SK-N-SH (cell line): Measurements from ENCODE around the gene HOXB7. TPM values are rescaled to one million over a fixed set of nuclear protein-coding genes. Genes with fewer than 3 reads are reported as not detected.

Experiments
- CTCF ChIA-PET: fragments of 300-600, 350-600 bp; formaldehyde crosslinking; extraction: SDS; loops from one replicate; lab custom pipeline; 2021; lab: Yijun Ruan, JAX
- POLR2A ChIA-PET: fragments of 350-600 bp; sonication (Branson Sonifier 250); formaldehyde crosslinking; extraction: SDS; loops from one replicate; lab custom pipeline; 2020; ENCODE audit warnings: antibody characterized with exemption, inconsistent platforms; lab: Yijun Ruan, JAX
- DNase-seq: peaks from one replicate; pipeline ENCODE4 v3.0.0; 2012
- H2AFZ ChIP-seq: fragments of 200-600 bp; sonication (generic); 2 replicates; pipeline ENCODE4 v1.8.1; 2016; ENCODE audit warnings: antibody characterized with exemption, mild to moderate bottlenecking, low read depth
- H3F3A ChIP-seq: fragments of 200-600 bp; sonication (generic); replicated peaks from 2 replicates; pipeline ENCODE3; 2016; ENCODE audit warnings: antibody characterized with exemption, mild to moderate bottlenecking; ENCODE audit not compliant: insufficient read depth
- H3K27ac ChIP-seq, 2 experiments: fragments of 200-500 bp in 1 of 2; fragments of 200-600 bp in 1 of 2; sonication (Bioruptor generic) in 1 of 2; sonication (generic), shearing (Covaris generic) in 1 of 2; 2 replicates each; pipeline versions ENCODE4 v1.5.1 to v1.6.1; 2014 to 2016; ENCODE audit warnings: low read depth in 2 of 2, inconsistent platforms in 1 of 2, low read length in 1 of 2, mild to moderate bottlenecking in 1 of 2, mixed read lengths in 1 of 2
- H3K27me3 ChIP-seq: fragments of 200-600 bp; sonication (generic), shearing (Covaris generic); 2 replicates; pipeline ENCODE4 v1.6.1; 2016; ENCODE audit warnings: mixed run types; ENCODE audit not compliant: insufficient read depth
- H3K36me3 ChIP-seq, 2 experiments: fragments of 200-500 bp in 1 of 2; fragments of 200-600 bp in 1 of 2; sonication (Bioruptor generic) in 1 of 2; sonication (generic) in 1 of 2; replicated peaks in 1 of 2; 2 replicates each; pipeline versions ENCODE3 to v1.5.1; 2014 to 2016; ENCODE audit warnings: low read length in 1 of 2, mild to moderate bottlenecking in 1 of 2; ENCODE audit not compliant: insufficient read depth in 2 of 2, control insufficient read depth in 1 of 2
- H3K4me1 ChIP-seq, 2 experiments: fragments of 200-500 bp in 1 of 2; fragments of 200-600 bp in 1 of 2; sonication (Bioruptor generic) in 1 of 2; sonication (generic), shearing (Covaris generic) in 1 of 2; 2 replicates each; pipeline versions ENCODE4 v1.5.1 to v1.6.1; 2014 to 2016; ENCODE audit warnings: low read depth in 1 of 2, low read length in 1 of 2, mixed run types in 1 of 2; ENCODE audit not compliant: insufficient read depth in 2 of 2, control insufficient read depth in 1 of 2
- H3K4me2 ChIP-seq: fragments of 200-600 bp; sonication (generic), shearing (Covaris generic); 2 replicates; pipeline ENCODE4 v1.6.1; 2017; ENCODE audit warnings: mixed run types
- H3K4me3 ChIP-seq, 2 experiments: fragments of 200-500 bp in 1 of 2; fragments of 200-600 bp in 1 of 2; sonication (Bioruptor generic) in 1 of 2; sonication (generic), shearing (Covaris generic) in 1 of 2; 2 replicates each; pipeline versions ENCODE4 v1.5.1 to v1.8.1; 2014 to 2016; ENCODE audit warnings: low read depth in 2 of 2, inconsistent platforms in 1 of 2, low read length in 1 of 2, mild to moderate bottlenecking in 1 of 2, mixed read lengths in 1 of 2, moderate library complexity in 1 of 2
- H3K79me2 ChIP-seq: fragments of 200-600 bp; sonication (generic); 2 replicates; pipeline ENCODE4 v1.8.1; 2017; ENCODE audit warnings: mild to moderate bottlenecking; ENCODE audit not compliant: insufficient read depth
- H3K9ac ChIP-seq: fragments of 200-600 bp; sonication (generic); 2 replicates; pipeline ENCODE4 v1.6.1; 2017; ENCODE audit warnings: mixed run types
- H3K9me2 ChIP-seq: fragments of 200-600 bp; sonication (generic); 2 replicates; pipeline ENCODE4 v1.6.1; 2017; ENCODE audit warnings: mixed run types
- H3K9me3 ChIP-seq: fragments of 200-600 bp; sonication (generic); 2 replicates; pipeline ENCODE4 v1.6.1; 2017; ENCODE audit warnings: mixed run types, mild to moderate bottlenecking, moderate library complexity
- H4K20me1 ChIP-seq: fragments of 200-600 bp; sonication (generic); 2 replicates; pipeline ENCODE4 v1.6.1; 2017; ENCODE audit warnings: mild to moderate bottlenecking, mixed run types; ENCODE audit not compliant: insufficient read depth
- FOSL2 ChIP-seq: IDR thresholded peaks from 2 replicates; pipeline ENCODE4 v1.4.0; 2012; ENCODE audit warnings: low read depth, mild to moderate bottlenecking, moderate library complexity, borderline replicate concordance
- NFIC ChIP-seq: IDR thresholded peaks from 2 replicates; pipeline ENCODE4 v1.4.0; 2012; ENCODE audit warnings: borderline replicate concordance
- RCOR1 ChIP-seq: fragments of 150-350 bp; IDR thresholded peaks from 2 replicates; pipeline ENCODE4 v1.6.1; 2017; ENCODE audit warnings: antibody characterized with exemption, low read length
- RXRA ChIP-seq: IDR thresholded peaks from 2 replicates; pipeline ENCODE4 v1.4.0; 2012; ENCODE audit warnings: low read depth, mild to moderate bottlenecking, borderline replicate concordance
- TCF12 ChIP-seq: IDR thresholded peaks from 2 replicates; pipeline ENCODE4 v1.4.0; 2012
- YY1 ChIP-seq: IDR thresholded peaks from 2 replicates; pipeline ENCODE4 v1.4.0; 2012; ENCODE audit warnings: low read depth, mild to moderate bottlenecking
- WGBS: methylation state at CpG from one replicate; pipeline ENCODE4 v1.1.6; 2017; ENCODE audit warnings: low lambda C conversion rate; 5-methylcytosine and 5-hydroxymethylcytosine counted together
- polyA plus RNA-seq, 3 experiments: library from polyadenylated mRNA; depleted of rRNA; stranded (reverse); fragments of >200 nt; gene quantifications; 2 replicates each; pipeline ENCODE4 v1.2.3, GENCODE V29; 2012
- TF ChIP-seq, protein P1 (sequence below): IDR thresholded peaks from 2 replicates; pipeline ENCODE4 v1.6.1; 2012; ENCODE audit warnings: mild to moderate bottlenecking, low read depth, low read length, moderate library complexity
- TF ChIP-seq, protein P2 (sequence below): IDR thresholded peaks from 2 replicates; pipeline ENCODE4 v1.4.0; 2012; ENCODE audit warnings: low read depth, borderline replicate concordance
- TF ChIP-seq, protein P3 (sequence below): IDR thresholded peaks from 2 replicates; pipeline ENCODE4 v1.4.0; 2012; ENCODE audit warnings: low read depth
- TF ChIP-seq, protein P4 (sequence below): fragments of 150-350 bp; IDR thresholded peaks from 2 replicates; pipeline ENCODE4 v1.6.1; 2017; ENCODE audit warnings: antibody characterized with exemption, low read length, low read depth, borderline replicate concordance

The HOXB7 gene
- polyA plus RNA-seq, 1 of the 3 experiments (the other 2 are of a cell fraction): not detected

DNA sequence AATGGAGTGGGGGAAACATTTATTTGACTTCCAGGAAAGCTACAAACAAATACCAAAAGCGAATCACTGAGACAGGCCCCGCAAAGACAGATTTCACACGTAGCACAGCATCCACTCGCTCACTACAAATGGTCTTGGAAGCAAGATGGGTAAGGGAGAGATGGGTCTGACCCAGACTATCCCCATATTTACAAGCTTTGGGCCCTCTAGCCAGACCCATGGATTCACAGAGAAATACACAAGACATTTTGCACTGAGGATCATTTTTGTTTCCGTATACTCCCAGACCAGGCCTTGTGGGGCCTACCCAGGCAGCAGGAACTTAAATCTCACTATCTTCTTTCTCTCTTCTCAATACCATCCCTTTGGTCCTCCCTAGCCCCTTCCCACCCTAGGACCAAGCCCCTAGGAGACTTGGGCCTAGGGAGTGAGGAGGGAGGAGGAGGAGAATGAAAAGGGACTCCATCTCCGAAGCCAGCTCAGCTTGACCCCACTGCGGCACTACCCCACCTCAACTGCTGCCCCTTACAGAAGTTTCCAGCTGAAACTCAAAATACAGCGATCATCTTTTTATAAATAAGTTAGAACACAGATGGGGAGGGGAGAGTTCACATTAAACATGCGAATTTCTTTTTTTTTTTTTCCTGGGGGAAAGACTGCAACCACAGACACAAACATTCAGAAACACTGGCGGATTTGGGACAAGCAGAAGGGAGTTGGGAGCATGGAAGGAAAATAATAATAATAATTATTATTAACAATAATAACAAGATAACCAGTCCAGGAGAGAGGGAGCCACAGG, 19.4 kb downstream of the HOXB7 start:
- POLR2A ChIA-PET: no interaction called here

More for the DNA sequence above, 19.4 kb downstream of the HOXB7 start:
- no peak overlapping the region for H3K27ac ChIP-seq
- CTCF ChIA-PET: interaction anchor here (0.6 to 1.9 kb wide), 5 partner anchors 22 to 288 kb away, joined by 3 to 15 read pairs (median 4); no protein-coding TSS in a partner anchor
- 56% methylated on average over 10 of the region's 10 CpGs for WGBS
- H3K9me2 ChIP-seq: no peaks in the 10 kb centered on the region
- no peak for DNase-seq
- no peaks in the 10 kb centered on the region for H3K9me3 ChIP-seq
- H3K9ac ChIP-seq: no peak overlapping the region
- 0 out of 4 replicates have a peak, but pooled peaks cover 0 to 4% of the 10 kb centered on the region in 2 experiments for H3K4me1 ChIP-seq
- no peak for TF ChIP-seq FOSL2
- TF ChIP-seq RCOR1: no peak
- TF ChIP-seq, protein P1, sequence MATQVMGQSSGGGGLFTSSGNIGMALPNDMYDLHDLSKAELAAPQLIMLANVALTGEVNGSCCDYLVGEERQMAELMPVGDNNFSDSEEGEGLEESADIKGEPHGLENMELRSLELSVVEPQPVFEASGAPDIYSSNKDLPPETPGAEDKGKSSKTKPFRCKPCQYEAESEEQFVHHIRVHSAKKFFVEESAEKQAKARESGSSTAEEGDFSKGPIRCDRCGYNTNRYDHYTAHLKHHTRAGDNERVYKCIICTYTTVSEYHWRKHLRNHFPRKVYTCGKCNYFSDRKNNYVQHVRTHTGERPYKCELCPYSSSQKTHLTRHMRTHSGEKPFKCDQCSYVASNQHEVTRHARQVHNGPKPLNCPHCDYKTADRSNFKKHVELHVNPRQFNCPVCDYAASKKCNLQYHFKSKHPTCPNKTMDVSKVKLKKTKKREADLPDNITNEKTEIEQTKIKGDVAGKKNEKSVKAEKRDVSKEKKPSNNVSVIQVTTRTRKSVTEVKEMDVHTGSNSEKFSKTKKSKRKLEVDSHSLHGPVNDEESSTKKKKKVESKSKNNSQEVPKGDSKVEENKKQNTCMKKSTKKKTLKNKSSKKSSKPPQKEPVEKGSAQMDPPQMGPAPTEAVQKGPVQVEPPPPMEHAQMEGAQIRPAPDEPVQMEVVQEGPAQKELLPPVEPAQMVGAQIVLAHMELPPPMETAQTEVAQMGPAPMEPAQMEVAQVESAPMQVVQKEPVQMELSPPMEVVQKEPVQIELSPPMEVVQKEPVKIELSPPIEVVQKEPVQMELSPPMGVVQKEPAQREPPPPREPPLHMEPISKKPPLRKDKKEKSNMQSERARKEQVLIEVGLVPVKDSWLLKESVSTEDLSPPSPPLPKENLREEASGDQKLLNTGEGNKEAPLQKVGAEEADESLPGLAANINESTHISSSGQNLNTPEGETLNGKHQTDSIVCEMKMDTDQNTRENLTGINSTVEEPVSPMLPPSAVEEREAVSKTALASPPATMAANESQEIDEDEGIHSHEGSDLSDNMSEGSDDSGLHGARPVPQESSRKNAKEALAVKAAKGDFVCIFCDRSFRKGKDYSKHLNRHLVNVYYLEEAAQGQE: no peak
- no peak for TF ChIP-seq NFIC
- TF ChIP-seq, protein P2, sequence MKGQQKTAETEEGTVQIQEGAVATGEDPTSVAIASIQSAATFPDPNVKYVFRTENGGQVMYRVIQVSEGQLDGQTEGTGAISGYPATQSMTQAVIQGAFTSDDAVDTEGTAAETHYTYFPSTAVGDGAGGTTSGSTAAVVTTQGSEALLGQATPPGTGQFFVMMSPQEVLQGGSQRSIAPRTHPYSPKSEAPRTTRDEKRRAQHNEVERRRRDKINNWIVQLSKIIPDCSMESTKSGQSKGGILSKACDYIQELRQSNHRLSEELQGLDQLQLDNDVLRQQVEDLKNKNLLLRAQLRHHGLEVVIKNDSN: no peak
- TF ChIP-seq, protein P3, sequence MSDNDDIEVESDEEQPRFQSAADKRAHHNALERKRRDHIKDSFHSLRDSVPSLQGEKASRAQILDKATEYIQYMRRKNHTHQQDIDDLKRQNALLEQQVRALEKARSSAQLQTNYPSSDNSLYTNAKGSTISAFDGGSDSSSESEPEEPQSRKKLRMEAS: no peak
- no peak for TF ChIP-seq TCF12
- TF ChIP-seq RXRA: no peak
- TF ChIP-seq, protein P4, sequence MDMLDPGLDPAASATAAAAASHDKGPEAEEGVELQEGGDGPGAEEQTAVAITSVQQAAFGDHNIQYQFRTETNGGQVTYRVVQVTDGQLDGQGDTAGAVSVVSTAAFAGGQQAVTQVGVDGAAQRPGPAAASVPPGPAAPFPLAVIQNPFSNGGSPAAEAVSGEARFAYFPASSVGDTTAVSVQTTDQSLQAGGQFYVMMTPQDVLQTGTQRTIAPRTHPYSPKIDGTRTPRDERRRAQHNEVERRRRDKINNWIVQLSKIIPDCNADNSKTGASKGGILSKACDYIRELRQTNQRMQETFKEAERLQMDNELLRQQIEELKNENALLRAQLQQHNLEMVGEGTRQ: no peak
- no peak for TF ChIP-seq YY1
- TF ChIP-seq, all 33 proteins: peak for 0
- H4K20me1 ChIP-seq: no peaks in the 10 kb centered on the region
- H3F3A ChIP-seq: peaks cover 4% of the 10 kb centered on the region
- peaks cover 98% of the 10 kb centered on the region for H3K27me3 ChIP-seq
- no peak overlapping the region for H2AFZ ChIP-seq
- no peaks in the 10 kb centered on the region for H3K36me3 ChIP-seq
- no peak overlapping the region for H3K4me2 ChIP-seq
- H3K4me3 ChIP-seq: no peak overlapping the region
- H3K79me2 ChIP-seq: no peaks in the 10 kb centered on the region
